HG03558 (cell line): ENCODE results near the gene GCC1.
"Not testable (repeated sequence)": the region's sequence is repeated elsewhere in the genome, so short reads cannot be mapped to it uniquely, and the experiment has no call there.

Experiments
- ATAC-seq: cut with Tn5 transposase; IDR thresholded peaks from one replicate; pipeline ENCODE4 v1.9.1; 2021; ENCODE audit warnings: moderate number of reproducible peaks; ENCODE audit not compliant: unreplicated experiment; ENCODE audit errors: extremely low read depth

GCC1 gene

DNA sequence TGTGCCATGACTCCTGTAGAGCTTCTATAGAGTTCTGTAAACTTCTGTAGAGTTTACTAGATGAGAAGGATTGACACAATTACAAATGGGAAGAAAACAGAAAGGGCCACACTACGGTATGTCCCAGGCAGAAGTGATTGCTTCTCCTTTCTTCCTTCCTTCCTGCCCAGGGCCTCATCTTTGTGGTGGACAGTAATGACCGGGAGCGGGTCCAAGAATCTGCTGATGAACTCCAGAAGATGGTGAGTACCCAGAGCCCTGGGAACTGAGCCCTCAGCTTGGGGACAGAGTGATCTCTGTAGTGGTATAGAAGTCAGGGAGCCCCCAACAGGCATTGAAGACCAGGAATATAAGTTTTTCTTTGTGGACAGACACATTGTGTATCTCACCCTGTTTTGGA is 4.5 kb upstream of the GCC1 start:
- ATAC-seq: no peak

DNA sequence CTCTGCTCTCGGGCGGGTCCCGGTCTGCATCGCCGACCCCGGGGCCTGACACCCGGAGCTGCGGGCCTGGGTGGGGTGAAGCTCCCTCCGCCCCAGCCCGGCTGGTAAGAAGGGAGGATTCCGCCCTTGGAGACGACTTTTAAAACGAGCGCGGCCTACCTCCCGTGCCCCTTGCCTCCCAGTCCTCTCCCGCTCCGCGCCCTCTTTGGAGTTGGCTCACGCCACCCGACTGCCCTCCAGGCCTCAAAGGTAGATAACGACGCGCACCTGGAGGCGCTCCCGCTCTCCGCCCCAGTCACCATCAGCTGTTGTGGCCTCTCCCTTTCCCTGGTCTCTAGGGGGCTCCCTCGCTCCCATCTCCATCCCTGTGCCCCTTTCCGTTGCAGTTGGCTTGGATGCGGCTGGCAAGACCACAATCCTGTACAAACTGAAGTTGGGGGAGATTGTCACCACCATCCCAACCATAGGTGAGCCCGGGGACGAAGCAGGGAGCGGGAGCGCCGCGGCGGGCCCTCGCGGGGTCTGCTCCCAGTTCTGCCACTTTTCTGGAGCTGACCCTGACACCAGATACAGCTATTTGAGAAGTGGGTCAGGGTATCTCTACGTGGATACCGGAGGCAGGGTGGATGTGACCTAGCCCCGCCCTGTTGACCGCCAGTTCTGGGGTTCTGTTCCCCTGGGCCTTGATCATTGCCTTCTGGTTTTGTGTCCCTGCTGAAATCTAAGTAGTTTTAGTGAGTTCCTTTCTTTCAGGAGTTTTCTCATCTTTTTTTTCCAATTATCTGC is 3.5 kb upstream of the GCC1 start:
- no peak for ATAC-seq

DNA sequence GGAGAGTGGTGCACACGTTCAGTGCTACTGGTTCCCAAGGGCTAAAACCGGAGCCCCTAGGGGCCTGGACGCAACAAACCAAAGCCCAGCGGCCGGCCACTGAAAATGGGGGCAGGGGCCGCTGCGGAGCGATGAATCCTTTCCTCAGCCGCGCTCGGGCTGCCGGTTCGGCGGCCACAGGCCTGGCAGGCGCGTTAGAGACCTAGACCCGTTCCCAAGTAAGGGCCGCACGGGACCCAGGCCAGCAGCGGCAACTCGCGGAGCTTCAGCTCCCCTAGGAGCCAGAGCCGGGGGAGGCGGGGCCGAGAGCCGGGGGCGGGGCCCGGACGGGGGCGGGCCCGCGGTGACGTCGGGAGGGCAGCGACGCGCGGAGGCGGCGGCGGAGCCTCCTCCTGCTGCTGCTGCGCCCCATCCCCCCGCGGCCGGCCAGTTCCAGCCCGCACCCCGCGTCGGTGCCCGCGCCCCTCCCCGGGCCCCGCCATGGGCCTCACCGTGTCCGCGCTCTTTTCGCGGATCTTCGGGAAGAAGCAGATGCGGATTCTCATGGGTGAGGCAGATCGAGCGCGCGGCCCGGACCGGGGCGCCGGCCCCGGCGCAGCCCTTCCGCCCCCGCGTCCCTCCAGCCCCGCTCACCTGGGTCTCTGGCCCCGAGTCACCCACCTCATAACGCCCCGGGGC is 2.8 kb upstream of the GCC1 start, which contains the start of gene ARF5:
Gene ARF5, plus strand, starts transcription at position 393 of the 678 bp plus-strand sequence. Its CDS starts 88 bp downstream, at position 481.
- peak; percentile 63 for ATAC-seq

DNA sequence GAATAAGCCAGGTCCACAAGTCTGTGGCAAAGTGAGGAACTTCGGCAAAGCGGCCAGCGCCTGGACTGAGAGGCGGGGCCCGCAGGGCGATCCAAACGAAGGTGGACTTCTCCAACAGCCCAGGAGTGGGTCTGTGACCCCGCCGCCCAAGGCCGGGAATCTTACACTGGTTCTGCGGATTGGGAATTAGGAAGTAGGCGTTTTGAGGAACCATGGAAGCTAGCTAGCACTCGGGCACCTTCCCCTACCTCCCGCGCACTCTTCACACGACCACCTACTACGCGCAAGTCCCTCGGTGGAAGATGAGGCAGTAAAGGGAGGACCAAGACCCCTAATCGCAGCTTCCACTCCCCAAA is 2.2 kb upstream of the GCC1 start:
- no peak for ATAC-seq

DNA sequence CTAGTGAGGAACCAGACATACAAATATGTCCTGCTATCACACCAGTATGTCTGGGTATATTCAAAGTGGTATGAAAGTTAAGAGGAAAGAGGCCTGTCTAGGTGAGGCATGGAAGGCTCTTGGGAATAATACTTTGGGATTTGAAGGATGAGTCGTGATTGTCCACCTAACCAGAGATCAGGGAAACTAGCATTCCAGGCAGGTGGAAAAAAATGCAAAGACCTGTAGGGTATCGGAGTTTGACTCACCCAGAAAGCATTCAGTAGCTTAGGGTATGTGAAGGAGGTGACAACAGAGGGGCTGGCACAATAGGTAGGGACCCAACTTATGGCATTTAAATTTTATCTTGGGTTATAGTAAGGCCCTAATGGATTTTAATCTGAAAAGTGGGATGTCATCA is 950 bp upstream of the GCC1 start:
- no peak for ATAC-seq

DNA sequence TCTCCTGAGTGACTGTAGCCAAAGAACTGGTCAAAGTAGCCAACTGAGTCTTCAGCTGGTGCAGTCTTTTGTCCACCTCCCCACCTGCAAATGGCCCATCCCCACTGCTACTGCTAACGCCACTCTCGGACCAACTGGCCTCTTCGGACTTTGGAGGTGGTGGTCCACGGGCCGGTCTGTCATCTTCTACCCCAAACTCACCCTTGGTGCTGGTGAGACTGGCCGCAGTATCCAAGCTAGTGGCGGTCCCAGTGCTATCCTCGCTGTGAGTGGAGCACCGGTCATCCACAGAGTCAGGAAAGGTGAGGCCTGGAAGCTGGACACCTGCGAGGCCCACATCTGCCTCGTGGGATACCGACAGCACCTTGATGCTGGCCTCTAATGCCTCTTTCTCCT is 750 bp downstream of the GCC1 start:
- no peak for ATAC-seq

DNA sequence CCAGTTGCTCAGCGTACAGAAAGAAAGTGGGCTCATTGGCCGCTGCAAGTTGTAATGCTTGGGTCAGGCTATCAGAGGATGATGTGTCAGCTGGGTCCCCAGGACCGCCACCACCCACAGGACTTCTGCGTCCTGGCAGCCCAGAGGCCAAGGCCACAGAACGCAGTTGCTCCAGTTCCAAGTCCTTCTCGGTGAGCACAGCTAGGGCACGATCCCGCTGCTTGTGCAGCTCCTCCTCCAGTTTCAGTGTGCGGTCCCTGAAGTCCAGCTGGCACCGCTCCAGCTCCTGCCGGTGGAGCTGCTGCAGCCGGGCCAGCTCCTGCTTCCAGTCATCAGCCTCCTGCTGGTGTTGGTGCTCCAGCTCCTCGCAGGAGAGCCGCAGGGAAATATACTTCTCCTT is 3.0 kb downstream of the GCC1 start:
- ATAC-seq: no peak

DNA sequence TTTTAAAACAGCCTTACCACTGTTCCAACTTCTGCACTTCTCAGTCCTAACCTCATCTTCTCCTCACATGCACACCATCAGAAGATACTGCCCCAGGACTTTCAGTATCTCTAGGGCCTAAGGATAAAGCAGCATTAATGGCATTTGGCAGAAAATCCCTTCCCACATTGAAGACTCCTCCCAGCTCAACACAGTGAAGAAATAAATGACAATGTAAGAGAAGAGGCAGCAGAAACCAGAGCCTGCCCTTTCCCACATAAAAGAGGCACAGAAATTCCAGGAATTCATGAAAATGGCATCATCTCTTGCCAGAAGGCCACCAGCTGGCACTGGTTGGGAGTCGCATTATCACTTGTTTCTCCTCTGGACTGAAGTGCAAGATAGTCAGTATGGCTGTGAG is 3.7 kb downstream of the GCC1 start:
- no peak for ATAC-seq

DNA sequence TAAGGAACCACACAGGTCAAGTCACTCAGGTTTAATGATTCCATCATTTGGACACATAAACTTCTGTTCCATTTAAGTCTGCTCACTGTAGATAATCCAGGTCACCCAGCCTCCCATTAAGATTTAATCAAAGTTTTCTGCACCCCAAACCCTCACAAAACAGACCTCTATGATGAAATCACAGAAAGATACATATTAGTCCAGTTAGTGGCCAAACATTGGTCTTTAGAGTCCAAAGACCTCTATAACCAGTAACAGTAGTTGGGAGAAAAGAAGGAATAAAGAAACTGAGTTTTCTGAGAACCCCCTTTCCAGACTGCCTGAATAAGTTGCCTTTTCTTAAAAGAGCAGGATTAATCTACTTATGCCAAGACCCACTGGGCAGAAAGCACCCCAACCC is 4.8 kb downstream of the GCC1 start:
- no peak for ATAC-seq

DNA sequence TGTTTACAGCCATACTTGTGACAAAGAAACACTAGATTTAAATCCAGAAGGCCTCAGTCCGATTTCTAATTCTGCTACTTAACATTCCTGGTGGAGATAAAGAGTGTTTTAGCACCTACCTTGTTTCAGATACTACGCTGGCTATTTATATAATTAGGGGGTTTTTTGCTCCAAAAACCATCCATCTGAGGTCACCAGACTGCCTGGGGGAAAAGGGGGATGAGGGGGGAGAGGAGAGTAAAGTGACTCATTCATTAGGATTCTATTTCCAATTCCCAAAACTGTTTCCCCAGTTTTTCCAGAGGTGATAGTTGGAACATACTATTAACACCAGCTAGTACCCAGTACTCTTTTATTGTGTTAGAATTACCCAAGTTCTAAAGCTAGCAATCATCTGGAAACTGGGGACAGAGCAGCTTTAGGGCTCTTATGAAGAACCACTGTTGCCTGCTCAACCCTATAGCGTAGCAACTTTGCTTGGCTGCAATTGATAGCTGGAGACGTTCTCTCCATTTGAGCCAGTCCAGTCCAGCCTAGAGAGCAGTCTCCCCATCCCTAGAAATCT is 6.6 kb downstream of the GCC1 start:
- ATAC-seq: no peak

DNA sequence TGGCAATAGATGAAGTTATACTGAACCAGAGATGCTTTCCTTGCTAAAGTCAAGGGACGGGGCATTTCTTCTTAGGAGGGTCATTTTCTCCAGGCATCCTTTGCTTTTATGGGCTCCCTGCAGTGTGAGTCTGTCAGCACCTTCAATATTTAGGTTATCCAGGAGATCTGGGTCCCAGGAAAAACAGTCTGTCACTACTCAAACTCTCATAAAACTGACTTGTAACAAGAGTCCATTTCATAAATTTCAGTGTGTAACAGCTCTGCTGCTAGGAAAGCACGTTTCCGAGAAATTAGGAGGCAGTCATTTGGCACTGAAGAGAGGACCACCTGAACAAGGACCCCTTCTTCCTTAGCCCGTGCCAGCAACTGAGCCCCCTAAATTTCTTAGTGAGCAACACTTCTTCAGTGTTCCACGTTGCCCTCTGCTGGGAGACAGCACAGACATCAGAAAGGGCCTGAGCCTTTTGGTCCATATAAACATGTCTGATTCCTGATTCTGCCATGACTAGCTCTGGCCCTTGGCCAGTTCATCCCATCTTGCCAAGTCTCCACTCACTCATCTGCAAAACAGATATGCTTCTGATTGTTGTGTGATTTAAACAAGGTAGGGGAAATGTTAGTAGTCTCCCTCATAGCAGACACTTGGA is 7.2 kb downstream of the GCC1 start:
- ATAC-seq: no peak

DNA sequence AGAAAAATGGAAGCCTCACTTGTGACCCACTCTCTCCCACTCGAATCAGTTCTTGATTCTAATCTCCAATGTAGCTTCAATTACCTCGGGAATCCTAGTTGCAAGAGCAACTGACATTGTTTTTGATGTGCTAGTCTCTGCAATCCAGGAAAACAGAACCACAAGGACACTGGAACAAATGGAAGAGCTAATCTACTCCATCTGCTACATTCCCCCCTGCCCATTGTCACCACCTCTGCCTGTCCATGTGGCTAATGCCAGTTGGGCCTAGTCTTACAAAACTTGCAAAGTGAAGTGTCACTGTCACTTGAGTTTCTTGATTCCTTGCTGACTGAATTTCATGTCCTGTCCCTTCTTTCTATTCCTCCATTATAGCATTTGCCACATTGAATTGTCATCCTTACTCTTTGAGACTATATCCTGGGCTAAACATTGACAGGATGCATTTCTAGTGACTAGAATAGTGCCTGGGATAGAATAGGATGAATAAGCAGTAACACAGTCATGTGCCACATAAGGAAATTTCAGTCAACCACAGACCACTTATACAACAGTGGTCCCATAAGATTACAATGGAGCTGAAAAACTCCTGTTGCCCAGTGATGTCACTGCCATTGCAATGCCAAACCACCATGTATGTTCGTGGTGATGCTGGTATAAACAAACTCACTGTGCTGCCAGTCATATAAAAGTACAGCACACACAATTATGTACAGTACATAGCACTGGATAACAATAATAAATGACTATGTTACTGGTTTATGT is 13.5 kb downstream of the GCC1 start:
- no peak for ATAC-seq

DNA sequence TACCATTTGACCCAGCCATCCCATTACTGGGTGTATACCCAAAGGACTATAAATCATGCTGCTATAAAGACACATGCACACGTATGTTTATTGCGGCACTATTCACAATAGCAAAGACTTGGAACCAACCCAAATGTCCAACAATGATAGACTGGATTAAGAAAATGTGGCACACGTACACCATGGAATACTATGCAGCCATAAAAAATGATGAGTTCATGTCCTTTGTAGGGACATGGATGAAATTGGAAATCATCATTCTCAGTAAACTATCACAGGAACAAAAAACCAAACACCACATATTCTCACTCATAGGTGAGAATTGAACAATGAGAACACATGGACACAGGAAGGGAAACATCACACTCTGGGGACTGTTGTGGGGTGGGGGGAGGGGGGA is 17.4 kb downstream of the GCC1 start:
- not testable (repeated sequence) for ATAC-seq

DNA sequence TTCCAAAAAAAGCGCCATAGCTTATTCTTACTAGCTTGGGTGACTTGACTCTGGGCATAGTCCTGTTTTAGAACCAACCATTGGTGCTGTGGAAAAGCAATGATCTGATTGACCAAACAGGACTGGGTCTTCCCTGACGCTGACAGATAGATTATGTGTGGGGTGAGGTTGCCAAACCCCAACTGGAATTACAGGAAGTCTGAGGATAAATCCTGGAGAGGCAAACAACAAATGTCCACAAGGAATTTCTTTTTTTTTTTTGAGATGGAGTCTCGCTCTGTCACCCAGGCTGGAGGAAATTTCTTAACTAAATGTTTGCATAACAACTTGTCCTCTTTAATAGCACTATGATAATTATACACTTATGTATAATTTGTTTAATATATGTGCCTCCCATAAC is 19.2 kb downstream of the GCC1 start:
- ATAC-seq: no peak

DNA sequence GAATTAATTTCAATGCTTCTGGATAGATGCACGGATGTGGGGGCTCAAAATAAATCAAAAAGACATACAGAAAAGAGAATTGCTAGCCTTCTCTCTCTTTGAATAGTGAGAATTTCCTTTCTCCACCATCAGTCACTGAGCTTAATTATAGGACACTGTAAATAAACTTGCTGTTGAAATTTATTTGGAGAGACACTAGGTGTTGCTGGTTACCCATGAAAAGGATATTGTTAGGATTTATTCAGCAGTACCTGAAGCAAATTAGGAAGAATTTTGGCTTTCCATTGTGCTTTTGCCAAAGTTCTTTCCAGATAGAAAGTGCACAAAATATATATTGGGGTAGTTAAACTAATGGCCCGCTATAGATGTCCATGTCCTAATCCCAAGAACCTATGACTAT is 27.6 kb downstream of the GCC1 start:
- ATAC-seq: no peak

DNA sequence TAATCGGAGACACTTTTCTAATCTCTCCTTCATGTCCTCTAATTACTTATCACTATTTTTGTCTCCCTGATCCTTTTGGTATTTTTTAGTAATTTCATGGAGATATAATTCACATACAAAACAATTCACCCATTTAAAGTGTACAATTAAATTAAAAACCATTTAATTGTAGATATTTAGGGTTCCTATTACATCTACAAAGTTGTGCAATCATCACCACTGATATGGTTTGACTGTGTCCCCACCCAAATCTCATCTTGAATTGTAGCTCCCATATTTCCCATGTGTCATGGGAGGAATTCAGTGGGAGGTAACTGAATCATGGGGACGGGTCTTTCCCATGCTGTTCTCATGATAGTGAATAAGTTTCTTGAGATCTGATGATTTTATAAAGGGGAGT is 29.0 kb downstream of the GCC1 start:
- ATAC-seq: no peak

DNA sequence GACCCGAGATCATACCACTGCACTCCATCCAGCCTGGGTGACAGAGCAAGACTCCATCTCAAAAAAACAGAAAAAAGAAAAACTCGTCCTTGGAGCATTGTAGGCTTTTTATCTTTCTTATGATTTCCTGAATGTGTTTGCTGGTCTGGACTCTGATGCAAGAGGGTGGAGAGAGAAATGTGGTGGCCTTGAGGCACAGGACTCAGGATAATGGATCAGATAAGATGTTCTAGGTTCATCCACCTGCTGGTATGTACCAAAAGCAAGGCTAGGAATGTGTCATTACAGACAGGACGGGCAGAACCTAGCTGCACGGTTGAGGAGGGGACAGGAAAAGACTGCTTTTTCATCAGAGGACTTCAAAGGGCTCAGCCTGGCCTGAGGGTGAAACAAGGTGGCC is 33.5 kb downstream of the GCC1 start:
- ATAC-seq: no peak

DNA sequence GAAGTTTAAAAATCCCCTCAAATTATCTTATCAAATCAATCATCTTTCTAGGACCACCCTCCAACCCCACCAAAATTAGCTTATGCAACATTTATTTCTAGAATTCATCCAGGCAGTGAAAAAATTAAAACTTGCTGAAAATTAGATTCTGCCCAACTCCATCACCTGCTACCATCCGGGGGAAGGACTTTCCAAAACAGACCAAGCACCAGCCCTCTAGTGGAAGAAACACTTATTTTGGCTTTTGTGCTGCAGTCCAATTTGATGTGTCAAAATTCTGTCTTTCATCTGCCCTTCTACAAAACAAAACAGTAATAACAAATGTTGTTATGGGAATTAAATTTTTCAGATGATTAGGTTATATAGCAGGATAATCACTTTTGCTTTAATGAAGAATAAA is 35.1 kb downstream of the GCC1 start:
- no peak for ATAC-seq

DNA sequence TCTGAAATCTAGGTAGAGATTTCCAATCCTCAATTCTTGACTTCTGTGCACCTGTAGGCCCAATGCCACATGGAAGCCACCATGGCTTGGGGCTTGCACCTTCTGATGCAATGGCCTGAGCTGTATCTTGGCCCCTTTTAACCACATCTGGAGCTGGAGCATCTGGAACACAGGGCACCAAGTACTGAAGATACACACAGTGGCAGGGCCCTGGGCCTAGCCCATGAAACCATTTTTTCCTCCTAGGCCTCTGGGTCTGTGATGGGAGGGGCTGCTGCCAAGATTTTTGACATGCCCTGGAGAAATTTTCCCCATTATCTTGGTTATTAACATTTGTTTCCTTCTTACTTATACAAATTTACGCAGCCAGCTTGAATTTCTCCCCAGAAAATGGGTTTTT is 39.1 kb downstream of the GCC1 start:
- ATAC-seq: no peak

DNA sequence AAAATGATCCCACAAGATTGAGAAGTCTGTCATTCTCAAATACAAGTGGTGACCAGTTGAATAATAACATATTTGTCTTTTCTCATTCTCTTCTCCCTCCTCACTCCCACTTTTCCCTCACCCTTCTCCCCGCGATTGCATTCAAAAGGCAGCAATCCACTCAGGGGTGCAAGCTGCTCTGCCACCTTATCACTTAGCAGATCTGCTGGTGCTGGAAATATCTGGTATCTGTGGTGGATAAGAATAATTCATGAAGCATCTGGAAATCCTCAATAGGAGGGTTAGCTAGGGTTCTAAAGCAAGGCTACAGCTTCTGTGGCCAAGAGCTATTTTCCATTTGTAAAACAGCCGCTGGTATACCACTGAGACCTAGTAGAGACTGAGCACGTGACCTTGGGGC is 43.8 kb downstream of the GCC1 start:
- no peak for ATAC-seq
